SH-SY5Y (cell line): ENCODE measurements around the gene DLX4.

Source experiments
- GATA2 ChIP-seq: IDR thresholded peaks from 2 replicates; pipeline ENCODE4 v1.6.1; 2011; ENCODE audit warnings: mild to moderate bottlenecking, low read depth, low read length
- GATA3 ChIP-seq: IDR thresholded peaks from 2 replicates; pipeline ENCODE4 v1.6.1; 2011; ENCODE audit warnings: low read depth, mild to moderate bottlenecking, low read length, moderate library complexity

DNA sequence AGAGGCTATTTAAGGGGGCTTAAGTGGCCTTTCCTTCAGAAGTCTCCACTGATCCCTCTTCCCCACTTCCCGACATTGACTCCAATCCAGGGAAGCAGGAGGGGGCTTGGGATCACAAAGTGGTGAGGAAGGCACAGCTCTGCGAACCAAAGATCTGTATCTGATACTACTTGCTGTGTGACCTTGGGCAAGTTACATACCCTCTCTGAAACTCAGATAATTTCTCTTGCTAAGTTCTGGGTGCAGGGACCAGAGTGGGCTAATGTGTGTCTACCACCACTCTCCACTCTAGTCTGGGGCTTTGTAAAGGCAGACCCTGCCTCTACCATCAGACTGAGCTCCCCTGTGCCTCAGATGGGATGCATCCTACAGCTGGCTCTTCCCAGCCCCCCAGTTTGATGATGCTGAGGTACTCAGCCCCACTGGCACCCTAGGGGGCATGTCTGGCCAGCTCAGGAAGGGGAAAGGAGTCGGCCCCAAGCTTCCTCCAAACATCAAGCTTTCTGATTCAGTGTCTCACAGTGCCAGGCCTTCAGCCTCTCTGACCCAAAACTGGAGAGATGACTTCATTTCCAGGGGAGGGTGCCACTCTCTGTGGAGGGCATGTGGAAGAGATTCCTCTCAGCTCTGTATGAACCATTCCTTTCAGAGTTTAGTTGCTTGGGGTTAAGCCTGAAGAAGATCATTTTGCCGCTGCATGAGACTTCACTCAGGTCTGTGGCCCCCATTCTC, 10.9 kb downstream of the DLX4 start:
- TF ChIP-seq GATA2 = no peak
- TF ChIP-seq GATA3 = no peak
